ENCODE measurements around the gene UNC5C. TPM values are rescaled to one million over a fixed set of nuclear protein-coding genes. Genes with fewer than 3 reads are reported as not detected.

UNC5C gene
- total RNA-seq, 4 donors from 2014 or later = 1.6 to 4.4 (median 3.2) TPM

DNA sequence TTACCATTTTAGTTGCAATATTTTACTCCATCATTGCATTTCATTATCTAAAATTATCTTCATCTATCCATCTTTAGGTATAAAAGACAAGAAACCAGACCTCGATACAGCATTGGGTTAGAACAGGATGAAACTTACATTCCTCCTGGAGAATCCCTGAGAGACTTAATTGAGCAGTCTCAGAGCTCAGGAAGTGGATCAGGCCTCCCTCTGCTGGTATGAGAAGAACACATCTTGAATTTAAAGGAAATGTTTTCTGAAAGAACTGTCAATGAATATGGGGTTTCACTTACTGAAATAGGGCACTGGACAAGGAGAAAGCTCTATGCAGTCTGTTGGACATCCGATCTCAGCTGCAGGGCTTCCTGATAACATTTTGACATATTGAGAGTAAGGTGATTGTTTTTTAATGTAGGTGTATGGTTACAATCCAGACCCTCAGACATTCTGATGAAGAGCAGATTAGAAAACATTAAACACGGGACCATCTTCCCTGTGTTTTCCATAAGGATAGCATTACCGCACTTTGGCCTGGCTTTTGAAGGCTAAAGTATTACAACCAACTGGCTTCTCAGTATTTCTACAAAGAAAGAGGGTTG lies 423.8 kb downstream of the UNC5C start:
- Histone ChIP-seq H3K9me3 (no peaks in the 10 kb centered on the region), H3K36me3 (no peaks in the 10 kb centered on the region), H3K27me3 (no peaks in the 10 kb centered on the region), H3K4me1 (peaks cover 0 to 13% (median 0%) of the 10 kb centered on the region in 3 donors), H3K27ac (no peak overlapping the region), H3K4me3 (no peak overlapping the region)
- TF ChIP-seq, protein P1, sequence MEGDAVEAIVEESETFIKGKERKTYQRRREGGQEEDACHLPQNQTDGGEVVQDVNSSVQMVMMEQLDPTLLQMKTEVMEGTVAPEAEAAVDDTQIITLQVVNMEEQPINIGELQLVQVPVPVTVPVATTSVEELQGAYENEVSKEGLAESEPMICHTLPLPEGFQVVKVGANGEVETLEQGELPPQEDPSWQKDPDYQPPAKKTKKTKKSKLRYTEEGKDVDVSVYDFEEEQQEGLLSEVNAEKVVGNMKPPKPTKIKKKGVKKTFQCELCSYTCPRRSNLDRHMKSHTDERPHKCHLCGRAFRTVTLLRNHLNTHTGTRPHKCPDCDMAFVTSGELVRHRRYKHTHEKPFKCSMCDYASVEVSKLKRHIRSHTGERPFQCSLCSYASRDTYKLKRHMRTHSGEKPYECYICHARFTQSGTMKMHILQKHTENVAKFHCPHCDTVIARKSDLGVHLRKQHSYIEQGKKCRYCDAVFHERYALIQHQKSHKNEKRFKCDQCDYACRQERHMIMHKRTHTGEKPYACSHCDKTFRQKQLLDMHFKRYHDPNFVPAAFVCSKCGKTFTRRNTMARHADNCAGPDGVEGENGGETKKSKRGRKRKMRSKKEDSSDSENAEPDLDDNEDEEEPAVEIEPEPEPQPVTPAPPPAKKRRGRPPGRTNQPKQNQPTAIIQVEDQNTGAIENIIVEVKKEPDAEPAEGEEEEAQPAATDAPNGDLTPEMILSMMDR (IDR thresholded peaks at IDR 0.05) = peak; percentile 12 to 54 (median 32)
- no peak for TF ChIP-seq POLR2A (IDR thresholded peaks at IDR 0.05)
- TF ChIP-seq EP300 (IDR thresholded peaks at IDR 0.05) = no peak
- TF ChIP-seq POLR2AphosphoS5 (IDR thresholded peaks at IDR 0.05) = no peak
- no peak for ATAC-seq
- WGBS, 2 donors (ENCODE audit: low coverage in 1 of 2) = 58 to 70% methylated on average over 3 to 4 of the region's 4 CpGs

DNA sequence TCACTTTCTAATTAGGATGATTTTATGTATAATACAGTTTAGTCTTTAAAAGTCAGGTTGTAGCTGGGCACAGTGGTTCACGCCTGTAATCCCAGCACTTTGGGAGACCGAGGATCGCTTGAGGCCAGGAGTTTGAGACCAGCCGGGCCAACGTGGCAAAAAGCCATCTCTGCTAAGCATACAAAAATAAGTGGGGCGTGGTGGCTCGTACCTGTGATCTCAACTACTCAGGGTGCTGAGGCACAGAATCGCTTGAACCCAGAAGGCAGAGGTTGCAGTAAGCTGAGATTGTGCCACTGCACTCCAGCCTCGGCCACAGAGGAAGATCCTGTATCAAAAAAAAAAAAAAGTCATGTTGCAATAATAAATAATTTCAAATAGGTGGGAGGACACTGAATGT lies 426.8 kb downstream of the UNC5C start:
- TF ChIP-seq, protein P1 (IDR thresholded peaks at IDR 0.05) = no peak
- TF ChIP-seq POLR2A (IDR thresholded peaks at IDR 0.05) (no peak), EP300 (IDR thresholded peaks at IDR 0.05) (no peak), POLR2AphosphoS5 (IDR thresholded peaks at IDR 0.05) (no peak)
- no peaks in the 10 kb centered on the region for H3K9me3 ChIP-seq
- peaks cover 0 to 8% (median 0%) of the 10 kb centered on the region in 3 donors for H3K4me1 ChIP-seq
- 69 to 85% methylated on average over 7 to 9 of the region's 9 CpGs for WGBS, 2 donors (ENCODE audit: low coverage in 1 of 2)
- no peaks in the 10 kb centered on the region for H3K36me3 ChIP-seq
- H3K27ac ChIP-seq = no peak overlapping the region
- no peak overlapping the region for H3K4me3 ChIP-seq
- no peak for ATAC-seq
- H3K27me3 ChIP-seq = no peaks in the 10 kb centered on the region

DNA sequence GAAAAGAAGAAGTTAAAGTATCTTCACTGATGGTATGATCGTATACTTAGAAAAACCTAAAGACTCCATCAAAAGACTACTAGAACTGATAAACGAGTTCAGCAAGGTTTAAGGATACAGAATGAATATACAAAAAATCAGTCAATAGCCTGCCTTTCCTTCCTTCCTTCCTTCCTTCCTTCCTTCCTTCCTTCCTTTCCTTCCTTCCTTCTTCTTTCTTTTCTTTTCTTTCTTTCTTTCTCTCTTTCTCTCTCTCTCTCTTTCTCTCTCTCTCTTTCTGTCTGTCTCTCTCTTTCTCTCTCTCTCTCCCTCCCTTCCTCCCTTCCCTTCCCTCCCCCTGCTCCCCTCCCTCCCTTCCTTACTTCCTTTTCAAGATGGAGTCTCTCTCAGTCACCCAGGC lies 428.3 kb downstream of the UNC5C start:
- Histone ChIP-seq H3K4me1 (peaks cover 0 to under 1% (median 0%) of the 10 kb centered on the region in 3 donors), H3K27ac (no peak overlapping the region), H3K27me3 (no peaks in the 10 kb centered on the region), H3K4me3 (no peak overlapping the region), H3K9me3 (no peaks in the 10 kb centered on the region), H3K36me3 (peaks cover 0 to 5% of the 10 kb centered on the region in 2 donors)
- 85 to 90% methylated on average over 2 of the region's 2 CpGs for WGBS, 2 donors (ENCODE audit: low coverage in 1 of 2)
- TF ChIP-seq POLR2AphosphoS5 (IDR thresholded peaks at IDR 0.05) = no peak
- TF ChIP-seq POLR2A (IDR thresholded peaks at IDR 0.05) = no peak
- no peak for TF ChIP-seq EP300 (IDR thresholded peaks at IDR 0.05)
- TF ChIP-seq, protein P1 (IDR thresholded peaks at IDR 0.05) = no peak
- ATAC-seq = no peak

DNA sequence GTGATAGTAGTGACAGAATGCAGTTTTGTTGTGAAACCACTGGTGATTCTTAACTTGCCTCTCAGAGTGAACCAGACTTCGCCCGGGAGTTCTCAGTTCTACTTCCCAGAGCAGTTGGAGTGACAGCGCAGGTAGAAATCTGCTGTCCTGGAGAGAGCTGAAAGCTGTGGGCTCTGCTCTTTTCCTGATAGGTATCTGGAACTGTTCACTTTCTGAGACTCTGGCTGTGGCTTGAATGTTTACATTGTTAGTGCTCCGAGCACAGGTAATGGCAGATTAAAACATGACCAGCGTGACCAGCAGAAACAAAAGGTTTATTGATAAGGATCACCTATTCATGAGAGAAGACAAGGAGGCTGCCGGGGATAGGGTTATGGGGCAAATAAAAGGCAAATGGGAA lies 430.3 kb downstream of the UNC5C start:
- peaks cover 0 to 5% of the 10 kb centered on the region in 2 donors for H3K36me3 ChIP-seq
- H3K27me3 ChIP-seq = no peaks in the 10 kb centered on the region
- WGBS, 2 donors (ENCODE audit: low coverage in 1 of 2) = 72 to 73% methylated on average over 6 of the region's 6 CpGs
- H3K4me1 ChIP-seq = no peaks in the 10 kb centered on the region
- no peaks in the 10 kb centered on the region for H3K9me3 ChIP-seq
- no peak overlapping the region for H3K27ac ChIP-seq
- TF ChIP-seq, protein P1 (IDR thresholded peaks at IDR 0.05) = no peak
- TF ChIP-seq POLR2AphosphoS5 (IDR thresholded peaks at IDR 0.05) = no peak
- ATAC-seq = no peak
- no peak overlapping the region for H3K4me3 ChIP-seq

DNA sequence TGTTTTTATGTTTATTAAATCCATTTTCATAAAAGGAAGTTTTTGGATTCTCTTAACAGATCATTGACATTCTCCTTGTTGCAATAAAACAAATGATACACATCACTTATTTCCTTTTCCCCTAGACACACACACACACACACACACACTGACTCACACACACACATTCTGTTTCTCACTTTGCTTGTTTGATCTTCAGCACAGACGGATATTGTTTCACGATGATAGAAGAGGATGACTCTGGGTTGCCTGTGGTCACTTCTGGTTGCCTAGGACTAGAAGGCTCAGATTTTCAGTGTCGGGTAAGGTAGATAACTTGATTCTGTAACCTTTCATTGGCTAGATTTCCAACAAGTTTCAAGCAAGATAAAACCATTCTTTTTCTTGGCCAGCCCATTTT lies 434.3 kb downstream of the UNC5C start:
- Histone ChIP-seq H3K4me3 (no peak overlapping the region), H3K27ac (no peak overlapping the region), H3K4me1 (no peaks in the 10 kb centered on the region), H3K36me3 (peaks cover 0 to 5% of the 10 kb centered on the region in 2 donors), H3K9me3 (no peaks in the 10 kb centered on the region), H3K27me3 (no peaks in the 10 kb centered on the region)
- no peak for TF ChIP-seq POLR2AphosphoS5 (IDR thresholded peaks at IDR 0.05)
- TF ChIP-seq, protein P1 (IDR thresholded peaks at IDR 0.05) = no peak
- no peak for TF ChIP-seq EP300 (IDR thresholded peaks at IDR 0.05)
- TF ChIP-seq POLR2A (IDR thresholded peaks at IDR 0.05) = no peak
- ATAC-seq = no peak
- 74 to 96% methylated on average over 3 of the region's 3 CpGs for WGBS, 2 donors (ENCODE audit: low coverage in 1 of 2)
